Gastroesophageal sphincter (tissue), 3 donors: ENCODE results near the gene ARHGAP44.

Experiments used
- CTCF ChIP-seq, 4 experiments: fragments of 200-600 bp in 2 of 4; fragments of 450-650 bp in 2 of 4; sonication (generic) in 1 of 4; IDR thresholded peaks; one replicate each; pipeline ENCODE4 v1.5.1; 2017 to 2019; ENCODE audit warnings: antibody characterized with exemption in 4 of 4, mild to moderate bottlenecking in 2 of 4, moderate library complexity in 2 of 4
- EP300 ChIP-seq: sonication (generic); formaldehyde crosslinking; IDR thresholded peaks from one replicate; pipeline ENCODE4 v1.6.1; 2017; ENCODE audit warnings: antibody characterized with exemption, mild to moderate bottlenecking
- POLR2A ChIP-seq, 2 donors: fragments of 450-650 bp; IDR thresholded peaks; one replicate each; pipeline ENCODE4 v1.6.1; 2017; ENCODE audit warnings: antibody characterized with exemption in 2 of 2, mild to moderate bottlenecking in 2 of 2, moderate library complexity in 1 of 2
- POLR2AphosphoS5 ChIP-seq: sonication (generic); formaldehyde crosslinking; IDR thresholded peaks from one replicate; pipeline ENCODE4 v1.6.1; 2017; ENCODE audit warnings: antibody characterized with exemption

- TF ChIP-seq CTCF (IDR thresholded peaks at IDR 0.05) (no peak), POLR2A (IDR thresholded peaks at IDR 0.05) (no peak), EP300 (no peak), POLR2AphosphoS5 (no peak)
Observed at GRCh38 chr17:12826431-12826830, 37.1 kb downstream of the ARHGAP44 start.
